HepG2 (cell line): ENCODE measurements around the gene ERICH6. TPM values are rescaled to one million over a fixed set of nuclear protein-coding genes. Genes with fewer than 3 reads are reported as not detected.

Source experiments
- BHLHE40 ChIP-seq: IDR thresholded peaks from 2 replicates; pipeline ENCODE4 v1.6.1; 2011; ENCODE audit warnings: low read length, improper control_type of control experiment
- BORCS8-MEF2B ChIP-seq: sonication (generic); formaldehyde crosslinking; IDR thresholded peaks from 2 replicates; pipeline ENCODE4 v1.8.0; 2022; ENCODE audit warnings: mild to moderate bottlenecking, missing genetic modification reagents
- CEBPG ChIP-seq: IDR thresholded peaks from 2 replicates; pipeline ENCODE4 v1.6.1; 2016
- ERF ChIP-seq: IDR thresholded peaks from 2 replicates; pipeline ENCODE4 v1.6.1; 2018; ENCODE audit warnings: missing biosample characterization, missing genetic modification reagents
- FOXA3 ChIP-seq: IDR thresholded peaks from 2 replicates; pipeline ENCODE4 v1.6.1; 2016; ENCODE audit warnings: missing genetic modification reagents, missing compliant biosample characterization
- GATAD2A ChIP-seq: IDR thresholded peaks from 2 replicates; pipeline ENCODE4 v1.6.1; 2016
- KLF16 ChIP-seq, 2 experiments: sonication (generic) in 1 of 2; formaldehyde crosslinking in 1 of 2; IDR thresholded peaks; 2 replicates each; pipeline versions ENCODE4 v1.6.1 to v1.8.0; 2016 to 2023; ENCODE audit warnings: missing genetic modification reagents in 2 of 2, missing compliant biosample characterization in 1 of 2
- MIXL1 ChIP-seq: IDR thresholded peaks from 2 replicates; pipeline ENCODE4 v1.6.1; 2016
- NBN ChIP-seq: fragments of 450-650 bp; conservative IDR thresholded peaks from 2 replicates; pipeline ENCODE4 v1.6.1; 2017
- NCOA2 ChIP-seq: sonication (generic); formaldehyde crosslinking; IDR thresholded peaks from 2 replicates; pipeline ENCODE4 v1.8.0; 2022; ENCODE audit warnings: inconsistent platforms
- NFE2L1 ChIP-seq: sonication (generic); formaldehyde crosslinking; IDR thresholded peaks from 2 replicates; pipeline ENCODE4 v1.4.0; 2020; ENCODE audit warnings: missing genetic modification reagents, mild to moderate bottlenecking, borderline replicate concordance
- PCBP1 ChIP-seq: fragments of 200-400 bp; formaldehyde crosslinking; IDR thresholded peaks from 2 replicates; pipeline ENCODE4 v1.6.1; 2017; ENCODE audit warnings: mild to moderate bottlenecking, low read depth, low read length, borderline replicate concordance
- RAD21 ChIP-seq: fragments of 450-650 bp; formaldehyde crosslinking; IDR thresholded peaks from 2 replicates; pipeline ENCODE4 v1.5.0; 2020; ENCODE audit warnings: mild to moderate bottlenecking
- RFXAP ChIP-seq: sonication (generic); formaldehyde crosslinking; IDR thresholded peaks from 2 replicates; pipeline ENCODE4 v1.4.0; 2020; ENCODE audit warnings: missing genetic modification reagents, borderline replicate concordance
- SAP130 ChIP-seq: IDR thresholded peaks from 2 replicates; pipeline ENCODE4 v1.6.1; 2016; ENCODE audit warnings: low read depth
- TOE1 ChIP-seq: sonication (generic); formaldehyde crosslinking; IDR thresholded peaks from 2 replicates; pipeline ENCODE4 v1.4.0; 2020; ENCODE audit warnings: mild to moderate bottlenecking, missing genetic modification reagents
- ZFP90 ChIP-seq: sonication (generic); formaldehyde crosslinking; IDR thresholded peaks from 2 replicates; pipeline ENCODE4 v1.8.0; 2022; ENCODE audit warnings: missing genetic modification reagents, mild to moderate bottlenecking, inconsistent platforms, borderline replicate concordance
- ZMYM3 ChIP-seq: sonication (generic); formaldehyde crosslinking; IDR thresholded peaks from 2 replicates; pipeline ENCODE4 v1.5.1; 2020; ENCODE audit warnings: mild to moderate bottlenecking, missing genetic modification reagents
- ZMYM4 ChIP-seq: sonication (generic); formaldehyde crosslinking; IDR thresholded peaks from 2 replicates; pipeline ENCODE4 v1.8.1; 2023; ENCODE audit warnings: mild to moderate bottlenecking, missing genetic modification reagents
- ZNF234 ChIP-seq: sonication (generic); formaldehyde crosslinking; conservative IDR thresholded peaks from 2 replicates; pipeline ENCODE4 v1.5.1; 2020; ENCODE audit warnings: mild to moderate bottlenecking, missing genetic modification reagents
- polyA plus RNA-seq, 8 experiments: library from polyadenylated mRNA; depleted of rRNA in 3 of 8; stranded (reverse) in 7 of 8; unstranded in 1 of 8; fragments of >200 nt; fragmentation: Illumina TruSeq in 4 of 8; extraction: Trizol in 4 of 8; gene quantifications; 2 replicates each; pipeline versions ENCODE4 v1.2.1 to v1.2.3, GENCODE V29; 2011 to 2016; ENCODE audit warnings: low read depth in 4 of 8, missing spikeins in 1 of 8, mixed read lengths in 1 of 8; ENCODE audit not compliant: insufficient read depth in 1 of 8
- total RNA-seq, 5 experiments: library from RNA; depleted of rRNA; stranded (reverse); fragments of >200 nt; fragmentation: Illumina TruSeq; extraction: Trizol; gene quantifications; 2 replicates each; pipeline ENCODE4 v1.2.3, GENCODE V29; 2016; ENCODE audit warnings: low read depth in 1 of 5
- TF ChIP-seq, protein P1 (sequence below): sonication (generic); formaldehyde crosslinking; IDR thresholded peaks from 2 replicates; pipeline ENCODE4 v1.4.0; 2020; ENCODE audit warnings: missing genetic modification reagents
- TF ChIP-seq, protein P2 (sequence below): sonication (generic); formaldehyde crosslinking; IDR thresholded peaks from 2 replicates; pipeline ENCODE4 v1.4.0; 2020; ENCODE audit warnings: mild to moderate bottlenecking, missing genetic modification reagents
- TF ChIP-seq, protein P3 (sequence below): sonication (generic); formaldehyde crosslinking; IDR thresholded peaks from 2 replicates; pipeline ENCODE4 v1.8.0; 2023; ENCODE audit warnings: mild to moderate bottlenecking, missing genetic modification reagents
- TF ChIP-seq, protein P4 (sequence below): sonication (generic); formaldehyde crosslinking; IDR thresholded peaks from 2 replicates; pipeline ENCODE4 v1.4.0; 2020; ENCODE audit warnings: missing genetic modification reagents

ERICH6 gene
- total and polyA plus RNA-seq, 2 of the 13 experiments (the other 11 are each of a cell fraction or from before 2014, with no cell fraction given), result 0.03 TPM; not detected in 1

DNA sequence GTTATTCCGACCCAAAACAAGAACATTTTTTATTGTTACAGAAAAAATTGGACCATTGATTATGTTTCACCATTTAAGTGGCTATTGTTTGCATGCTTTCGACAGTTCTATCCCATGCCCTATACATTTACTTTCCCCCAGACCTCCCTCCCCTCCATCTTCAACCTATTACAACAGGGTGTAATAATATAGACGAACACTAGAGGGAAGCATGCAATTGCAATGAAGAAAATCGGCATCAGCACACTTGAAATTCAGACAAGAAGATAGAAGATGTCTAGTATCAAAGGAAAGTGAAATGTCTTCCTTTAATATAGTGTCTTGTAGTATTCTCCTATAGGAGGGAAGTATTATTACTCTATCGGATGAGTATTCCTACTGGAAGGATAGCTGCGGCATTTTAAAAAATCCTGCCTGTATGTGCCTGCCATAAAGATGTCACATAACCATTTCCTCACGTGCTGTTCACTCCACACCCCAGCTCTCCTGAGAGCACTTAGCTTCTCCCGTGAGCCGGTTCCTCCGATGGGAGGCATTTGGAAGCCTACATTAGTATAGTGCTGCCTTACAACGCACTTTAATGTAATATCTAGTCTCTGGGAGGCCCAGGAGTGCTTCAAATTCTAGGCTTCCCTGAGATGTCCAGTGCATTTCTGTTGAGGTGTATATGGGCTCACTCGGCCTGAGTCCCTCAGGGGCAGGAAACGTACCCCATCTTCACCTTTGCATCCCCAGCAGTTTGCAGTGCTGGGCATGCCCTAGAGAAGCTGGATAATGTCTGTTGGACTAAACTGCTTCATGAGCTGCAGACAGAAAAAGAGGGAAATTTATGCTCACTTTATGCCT is 17.8 kb upstream of the ERICH6 start (continued):
- peak; percentile 38 for TF ChIP-seq CEBPG (CRISPR knock-in tag)
- TF ChIP-seq, protein P1, sequence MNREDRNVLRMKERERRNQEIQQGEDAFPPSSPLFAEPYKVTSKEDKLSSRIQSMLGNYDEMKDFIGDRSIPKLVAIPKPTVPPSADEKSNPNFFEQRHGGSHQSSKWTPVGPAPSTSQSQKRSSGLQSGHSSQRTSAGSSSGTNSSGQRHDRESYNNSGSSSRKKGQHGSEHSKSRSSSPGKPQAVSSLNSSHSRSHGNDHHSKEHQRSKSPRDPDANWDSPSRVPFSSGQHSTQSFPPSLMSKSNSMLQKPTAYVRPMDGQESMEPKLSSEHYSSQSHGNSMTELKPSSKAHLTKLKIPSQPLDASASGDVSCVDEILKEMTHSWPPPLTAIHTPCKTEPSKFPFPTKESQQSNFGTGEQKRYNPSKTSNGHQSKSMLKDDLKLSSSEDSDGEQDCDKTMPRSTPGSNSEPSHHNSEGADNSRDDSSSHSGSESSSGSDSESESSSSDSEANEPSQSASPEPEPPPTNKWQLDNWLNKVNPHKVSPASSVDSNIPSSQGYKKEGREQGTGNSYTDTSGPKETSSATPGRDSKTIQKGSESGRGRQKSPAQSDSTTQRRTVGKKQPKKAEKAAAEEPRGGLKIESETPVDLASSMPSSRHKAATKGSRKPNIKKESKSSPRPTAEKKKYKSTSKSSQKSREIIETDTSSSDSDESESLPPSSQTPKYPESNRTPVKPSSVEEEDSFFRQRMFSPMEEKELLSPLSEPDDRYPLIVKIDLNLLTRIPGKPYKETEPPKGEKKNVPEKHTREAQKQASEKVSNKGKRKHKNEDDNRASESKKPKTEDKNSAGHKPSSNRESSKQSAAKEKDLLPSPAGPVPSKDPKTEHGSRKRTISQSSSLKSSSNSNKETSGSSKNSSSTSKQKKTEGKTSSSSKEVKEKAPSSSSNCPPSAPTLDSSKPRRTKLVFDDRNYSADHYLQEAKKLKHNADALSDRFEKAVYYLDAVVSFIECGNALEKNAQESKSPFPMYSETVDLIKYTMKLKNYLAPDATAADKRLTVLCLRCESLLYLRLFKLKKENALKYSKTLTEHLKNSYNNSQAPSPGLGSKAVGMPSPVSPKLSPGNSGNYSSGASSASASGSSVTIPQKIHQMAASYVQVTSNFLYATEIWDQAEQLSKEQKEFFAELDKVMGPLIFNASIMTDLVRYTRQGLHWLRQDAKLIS, result no peak
- TF ChIP-seq, protein P2, sequence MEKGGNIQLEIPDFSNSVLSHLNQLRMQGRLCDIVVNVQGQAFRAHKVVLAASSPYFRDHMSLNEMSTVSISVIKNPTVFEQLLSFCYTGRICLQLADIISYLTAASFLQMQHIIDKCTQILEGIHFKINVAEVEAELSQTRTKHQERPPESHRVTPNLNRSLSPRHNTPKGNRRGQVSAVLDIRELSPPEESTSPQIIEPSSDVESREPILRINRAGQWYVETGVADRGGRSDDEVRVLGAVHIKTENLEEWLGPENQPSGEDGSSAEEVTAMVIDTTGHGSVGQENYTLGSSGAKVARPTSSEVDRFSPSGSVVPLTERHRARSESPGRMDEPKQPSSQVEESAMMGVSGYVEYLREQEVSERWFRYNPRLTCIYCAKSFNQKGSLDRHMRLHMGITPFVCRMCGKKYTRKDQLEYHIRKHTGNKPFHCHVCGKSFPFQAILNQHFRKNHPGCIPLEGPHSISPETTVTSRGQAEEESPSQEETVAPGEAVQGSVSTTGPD (CRISPR knock-in tag), result no peak
- no peak; the same call in 1 of the 2 replicates for TF ChIP-seq FOXA3 (CRISPR knock-in tag)
- TF ChIP-seq SAP130 (CRISPR knock-in tag), result peak; percentile 28; the same call in 1 of the 2 replicates
- TF ChIP-seq MIXL1 (CRISPR knock-in tag), result peak; percentile 71; the same call in 1 of the 2 replicates
- TF ChIP-seq ZFP90 (CRISPR knock-in tag), result no peak
- no peak for TF ChIP-seq NFE2L1
- TF ChIP-seq RFXAP, result no peak
- no peak for TF ChIP-seq ZMYM3
- TF ChIP-seq BHLHE40, result no peak
- TF ChIP-seq GATAD2A (CRISPR knock-in tag), result peak; percentile 34; the same call in 1 of the 2 replicates
- TF ChIP-seq PCBP1, result no peak
- TF ChIP-seq ZMYM4 (CRISPR knock-in tag), result peak; percentile 24; the same call in 1 of the 2 replicates
- TF ChIP-seq TOE1 (CRISPR knock-in tag), result no peak
- no peak for TF ChIP-seq BORCS8-MEF2B (CRISPR knock-in tag)
- peak; percentile 43; the same call in 1 of the 2 replicates for TF ChIP-seq ERF (CRISPR knock-in tag)
- TF ChIP-seq, protein P3, sequence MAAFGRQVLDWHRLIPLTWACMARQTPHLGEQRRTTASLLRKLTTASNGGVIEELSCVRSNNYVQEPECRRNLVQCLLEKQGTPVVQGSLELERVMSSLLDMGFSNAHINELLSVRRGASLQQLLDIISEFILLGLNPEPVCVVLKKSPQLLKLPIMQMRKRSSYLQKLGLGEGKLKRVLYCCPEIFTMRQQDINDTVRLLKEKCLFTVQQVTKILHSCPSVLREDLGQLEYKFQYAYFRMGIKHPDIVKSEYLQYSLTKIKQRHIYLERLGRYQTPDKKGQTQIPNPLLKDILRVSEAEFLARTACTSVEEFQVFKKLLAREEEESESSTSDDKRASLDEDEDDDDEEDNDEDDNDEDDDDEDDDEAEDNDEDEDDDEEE (CRISPR knock-in tag), result no peak
- TF ChIP-seq KLF16 (CRISPR knock-in tag; IDR thresholded peaks at IDR 0.05), result peak in 1 of 2 experiments; percentile 59; a peak in 1 of 4 replicates
- TF ChIP-seq RAD21 (CRISPR knock-in tag), result peak; percentile 86
- TF ChIP-seq, protein P4, sequence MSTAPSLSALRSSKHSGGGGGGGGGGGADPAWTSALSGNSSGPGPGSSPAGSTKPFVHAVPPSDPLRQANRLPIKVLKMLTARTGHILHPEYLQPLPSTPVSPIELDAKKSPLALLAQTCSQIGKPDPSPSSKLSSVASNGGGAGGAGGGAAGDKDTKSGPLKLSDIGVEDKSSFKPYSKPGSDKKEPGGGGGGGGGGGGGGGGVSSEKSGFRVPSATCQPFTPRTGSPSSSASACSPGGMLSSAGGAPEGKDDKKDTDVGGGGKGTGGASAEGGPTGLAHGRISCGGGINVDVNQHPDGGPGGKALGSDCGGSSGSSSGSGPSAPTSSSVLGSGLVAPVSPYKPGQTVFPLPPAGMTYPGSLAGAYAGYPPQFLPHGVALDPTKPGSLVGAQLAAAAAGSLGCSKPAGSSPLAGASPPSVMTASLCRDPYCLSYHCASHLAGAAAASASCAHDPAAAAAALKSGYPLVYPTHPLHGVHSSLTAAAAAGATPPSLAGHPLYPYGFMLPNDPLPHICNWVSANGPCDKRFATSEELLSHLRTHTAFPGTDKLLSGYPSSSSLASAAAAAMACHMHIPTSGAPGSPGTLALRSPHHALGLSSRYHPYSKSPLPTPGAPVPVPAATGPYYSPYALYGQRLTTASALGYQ (CRISPR knock-in tag), result no peak
- TF ChIP-seq NBN, result no peak
- TF ChIP-seq ZNF234 (CRISPR knock-in tag), result no peak
- TF ChIP-seq NCOA2 (CRISPR knock-in tag), result no peak
